WTC11 (cell line): ENCODE measurements around the gene AP5B1. TPM values are rescaled to one million over a fixed set of nuclear protein-coding genes. Genes with fewer than 3 reads are reported as not detected.
A peak's percentile ranks its signal among the peaks of the same experiment; 100 is the strongest.

Experiments used
- ATAC-seq: fragments of 200-7000 bp; cut with Tn5 transposase; 2 replicates; pipeline ENCODE4 v1.10.0; 2021; ENCODE audit warnings: mild to moderate bottlenecking, moderate library complexity
- CTCF ChIA-PET: fragments of 300-600 bp; sonication (Branson Sonifier 250); formaldehyde crosslinking; loops from one replicate; lab custom pipeline; 2021; ENCODE audit warnings: antibody characterized with exemption; lab: Charles Lee
- POLR2A ChIA-PET: fragments of 350-600 bp; sonication (Branson Sonifier 250); formaldehyde crosslinking; loops from one replicate; lab custom pipeline; 2021; ENCODE audit warnings: antibody characterized with exemption; lab: Charles Lee
- DNase-seq: peaks from one replicate; pipeline ENCODE4 v3.0.0; 2021; ENCODE audit warnings: low spot score
- H3K27ac Mint-ChIP-seq: 2 replicates; pipeline ENCODE4 v1.8.0; 2021; ENCODE audit warnings: mixed read lengths
- H3K27me3 Mint-ChIP-seq: 2 replicates; pipeline ENCODE4 v1.8.0; 2021; ENCODE audit warnings: low read depth, mild to moderate bottlenecking, moderate library complexity, mixed read lengths
- H3K36me3 Mint-ChIP-seq: 2 replicates; pipeline ENCODE4 v1.8.0; 2021; ENCODE audit warnings: mixed read lengths
- H3K4me1 Mint-ChIP-seq: 2 replicates; pipeline ENCODE4 v1.8.0; 2022; ENCODE audit warnings: mixed read lengths
- H3K4me3 Mint-ChIP-seq: 2 replicates; pipeline ENCODE4 v1.8.0; 2021; ENCODE audit warnings: mild to moderate bottlenecking, moderate library complexity, mixed read lengths
- H3K9me3 Mint-ChIP-seq: 2 replicates; pipeline ENCODE4 v1.8.0; 2021; ENCODE audit warnings: mixed read lengths
- AR ChIP-seq: fragments of 250-450 bp; sonication (Bioruptor Pico); IDR thresholded peaks from 2 replicates; pipeline ENCODE4 v1.9.0; 2021; ENCODE audit warnings: mild to moderate bottlenecking
- ATF1 ChIP-seq: sonication (generic); formaldehyde crosslinking; IDR thresholded peaks from 2 replicates; pipeline ENCODE4 v1.8.1; 2023; ENCODE audit warnings: mild to moderate bottlenecking, moderate library complexity, missing genetic modification reagents
- FOXP4 ChIP-seq: sonication (generic); formaldehyde crosslinking; IDR thresholded peaks from 2 replicates; pipeline ENCODE4 v1.8.0; 2022; ENCODE audit warnings: mild to moderate bottlenecking, missing genetic modification reagents
- IRF2 ChIP-seq: sonication (generic); formaldehyde crosslinking; IDR thresholded peaks from 2 replicates; pipeline ENCODE4 v1.8.0; 2022; ENCODE audit warnings: low read depth, missing genetic modification reagents, borderline replicate concordance
- JAZF1 ChIP-seq: fragments of 250-450 bp; sonication (Bioruptor Pico); IDR thresholded peaks from 2 replicates; pipeline ENCODE4 v1.9.0; 2021; ENCODE audit warnings: moderate library complexity, mild to moderate bottlenecking, inconsistent platforms
- NFATC4 ChIP-seq: fragments of 250-450 bp; sonication (Bioruptor Pico); IDR thresholded peaks from 2 replicates; pipeline ENCODE4 v1.9.0; 2021; ENCODE audit warnings: mild to moderate bottlenecking
- NR1H2 ChIP-seq: sonication (generic); formaldehyde crosslinking; IDR thresholded peaks from 2 replicates; pipeline ENCODE4 v1.9.0; 2021; ENCODE audit warnings: mild to moderate bottlenecking, moderate library complexity, missing genetic modification reagents
- NR2C2 ChIP-seq: sonication (generic); formaldehyde crosslinking; IDR thresholded peaks from 2 replicates; pipeline ENCODE4 v1.8.0; 2022; ENCODE audit warnings: mild to moderate bottlenecking, missing genetic modification reagents
- NR3C1 ChIP-seq: sonication (generic); formaldehyde crosslinking; conservative IDR thresholded peaks from 2 replicates; pipeline ENCODE4 v1.8.1; 2023; ENCODE audit warnings: low read depth, mild to moderate bottlenecking, missing genetic modification reagents
- PRDM15 ChIP-seq: sonication (generic); formaldehyde crosslinking; IDR thresholded peaks from 2 replicates; pipeline ENCODE4 v1.8.0; 2022; ENCODE audit warnings: missing genetic modification reagents
- PRRX2 ChIP-seq: fragments of 250-450 bp; sonication (Bioruptor Pico); IDR thresholded peaks from 2 replicates; pipeline ENCODE4 v1.8.0; 2021; ENCODE audit warnings: mild to moderate bottlenecking
- RELA ChIP-seq: sonication (generic); formaldehyde crosslinking; IDR thresholded peaks from 2 replicates; pipeline ENCODE4 v1.8.1; 2022; ENCODE audit warnings: missing genetic modification reagents, mild to moderate bottlenecking, borderline replicate concordance
- USF1 ChIP-seq: sonication (generic); formaldehyde crosslinking; IDR thresholded peaks from 2 replicates; pipeline ENCODE4 v1.8.0; 2022; ENCODE audit warnings: mild to moderate bottlenecking, missing genetic modification reagents
- ZBTB21 ChIP-seq: sonication (generic); formaldehyde crosslinking; IDR thresholded peaks from 2 replicates; pipeline ENCODE4 v1.8.1; 2023; ENCODE audit warnings: mild to moderate bottlenecking, missing genetic modification reagents, borderline replicate concordance
- ZNF138 ChIP-seq: sonication (generic); formaldehyde crosslinking; conservative IDR thresholded peaks from 2 replicates; pipeline ENCODE4 v1.8.1; 2022; ENCODE audit warnings: mild to moderate bottlenecking, moderate library complexity, missing genetic modification reagents
- ZNF423 ChIP-seq: fragments of 250-450 bp; sonication (Bioruptor Pico); IDR thresholded peaks from 2 replicates; pipeline ENCODE4 v2.1.2; 2022; ENCODE audit warnings: mild to moderate bottlenecking, moderate library complexity
- ZSCAN18 ChIP-seq: fragments of 250-450 bp; sonication (Bioruptor Pico); IDR thresholded peaks from 2 replicates; pipeline ENCODE4 v2.1.2; 2022; ENCODE audit warnings: mild to moderate bottlenecking, moderate library complexity
- total RNA-seq: library from RNA; stranded (reverse); gene quantifications from 3 replicates; pipeline ENCODE4 v1.2.3, GENCODE V29; 2021
- TF ChIP-seq, protein P1 (sequence below): fragments of 250-450 bp; sonication (Bioruptor Pico); conservative IDR thresholded peaks from 2 replicates; pipeline ENCODE4 v1.9.0; 2021; ENCODE audit warnings: mild to moderate bottlenecking
- TF ChIP-seq, protein P2 (sequence below): sonication (generic); formaldehyde crosslinking; IDR thresholded peaks from 2 replicates; pipeline ENCODE4 v1.8.1; 2023; ENCODE audit warnings: mild to moderate bottlenecking, missing genetic modification reagents, moderate library complexity
- TF ChIP-seq, protein P3 (sequence below): sonication (generic); formaldehyde crosslinking; IDR thresholded peaks from 2 replicates; pipeline ENCODE4 v1.8.1; 2023; ENCODE audit warnings: mild to moderate bottlenecking, missing genetic modification reagents

The AP5B1 gene
- total RNA-seq, 1 experiment from 2014 or later, result 17.2 TPM

GRCh38 chr11:65822776-65823528, 42.2 kb upstream of the AP5B1 start (continued):
- TF ChIP-seq PRDM15 (CRISPR knock-in tag), result no peak
- TF ChIP-seq ZNF138, result no peak
- TF ChIP-seq ATF1 (CRISPR knock-in tag), result no peak
- no peak for TF ChIP-seq ZSCAN18 (CRISPR knock-in tag)
- TF ChIP-seq, protein P1, sequence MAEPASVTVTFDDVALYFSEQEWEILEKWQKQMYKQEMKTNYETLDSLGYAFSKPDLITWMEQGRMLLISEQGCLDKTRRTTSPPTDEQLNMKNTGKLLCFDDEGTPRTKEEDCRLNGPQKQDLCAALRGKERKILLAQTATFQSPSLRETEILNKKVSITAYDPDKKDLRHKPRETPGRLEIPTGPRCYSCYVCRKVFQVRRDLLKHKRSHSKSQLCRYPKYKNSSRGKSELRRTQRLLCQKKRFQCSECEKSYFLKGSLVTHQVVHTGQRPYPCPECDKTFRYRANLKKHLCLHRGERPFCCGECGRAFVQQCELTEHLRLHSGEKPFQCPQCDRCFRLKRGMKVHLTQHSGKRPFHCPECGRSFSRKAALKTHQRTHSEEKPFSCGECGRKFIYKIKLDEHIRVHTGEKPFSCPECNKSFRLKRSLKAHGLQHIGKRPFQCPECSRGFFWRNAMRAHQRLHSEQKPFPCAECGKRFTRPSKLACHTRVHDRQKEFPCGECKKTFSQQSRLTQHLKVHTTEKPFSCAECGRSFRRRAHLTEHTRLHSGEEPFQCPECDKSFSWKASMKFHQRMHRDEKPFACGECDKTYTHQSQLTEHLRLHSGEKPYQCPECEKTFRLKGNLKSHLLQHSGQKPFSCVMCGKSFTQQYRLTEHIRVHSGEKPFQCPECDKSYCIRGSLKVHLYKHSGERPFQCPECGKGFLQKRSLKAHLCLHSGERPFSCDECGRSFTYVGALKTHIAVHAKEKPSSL (CRISPR knock-in tag), result no peak

- ChIA-PET CTCF (interaction anchor here (1.0 to 6.2 kb wide), 7 partner anchors 39 to 109 kb away, joined by 3 to 159 read pairs (median 5); partner anchors contain the start of genes AP5B1, KAT5 and MUS81), POLR2A (interaction anchor here (1.7 kb wide), 1 partner anchor 109 kb away, joined by 3 read pairs; the partner anchor contains the start of gene KAT5)
- no peak for DNase-seq
- Mint-ChIP-seq H3K9me3 (0 out of 2 replicates have a peak, but pooled peaks cover 3% of the 10 kb centered on the region), H3K36me3 (no peaks in the 10 kb centered on the region), H3K27me3 (peaks cover 15% of the 10 kb centered on the region), H3K4me1 (0 out of 2 replicates have a peak, but pooled peaks cover 5% of the 10 kb centered on the region), H3K4me3 (no peak overlapping the region), H3K27ac (peak overlapping the region; percentile 36; the same call in 1 of the 2 replicates)
- ATAC-seq, result no peak
- TF ChIP-seq IRF2 (no peak), NR2C2 (no peak), ZNF423 (CRISPR knock-in tag) (no peak), NR1H2 (no peak), NR3C1 (CRISPR knock-in tag) (no peak), AR (no peak), FOXP4 (CRISPR knock-in tag) (no peak), NFATC4 (CRISPR knock-in tag) (no peak), USF1 (CRISPR knock-in tag) (no peak), JAZF1 (no peak), PRRX2 (no peak), RELA (CRISPR knock-in tag) (no peak), ZBTB21 (CRISPR knock-in tag) (no peak)
- TF ChIP-seq, protein P2, sequence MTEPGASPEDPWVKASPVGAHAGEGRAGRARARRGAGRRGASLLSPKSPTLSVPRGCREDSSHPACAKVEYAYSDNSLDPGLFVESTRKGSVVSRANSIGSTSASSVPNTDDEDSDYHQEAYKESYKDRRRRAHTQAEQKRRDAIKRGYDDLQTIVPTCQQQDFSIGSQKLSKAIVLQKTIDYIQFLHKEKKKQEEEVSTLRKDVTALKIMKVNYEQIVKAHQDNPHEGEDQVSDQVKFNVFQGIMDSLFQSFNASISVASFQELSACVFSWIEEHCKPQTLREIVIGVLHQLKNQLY, result no peak
- TF ChIP-seq, protein P3, sequence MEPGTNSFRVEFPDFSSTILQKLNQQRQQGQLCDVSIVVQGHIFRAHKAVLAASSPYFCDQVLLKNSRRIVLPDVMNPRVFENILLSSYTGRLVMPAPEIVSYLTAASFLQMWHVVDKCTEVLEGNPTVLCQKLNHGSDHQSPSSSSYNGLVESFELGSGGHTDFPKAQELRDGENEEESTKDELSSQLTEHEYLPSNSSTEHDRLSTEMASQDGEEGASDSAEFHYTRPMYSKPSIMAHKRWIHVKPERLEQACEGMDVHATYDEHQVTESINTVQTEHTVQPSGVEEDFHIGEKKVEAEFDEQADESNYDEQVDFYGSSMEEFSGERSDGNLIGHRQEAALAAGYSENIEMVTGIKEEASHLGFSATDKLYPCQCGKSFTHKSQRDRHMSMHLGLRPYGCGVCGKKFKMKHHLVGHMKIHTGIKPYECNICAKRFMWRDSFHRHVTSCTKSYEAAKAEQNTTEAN (CRISPR knock-in tag), result no peak
Measured at GRCh38 chr11:65821107-65821506, 40.3 kb upstream of the AP5B1 start.
